Hematopoietic multipotent progenitor cell treated with erythropoietin and hydrocortisone succinate and interleukin-3 and kit ligand, for 4 days (in vitro differentiated cells): Measurements from ENCODE around the gene CCDC85A.

Experiments
- DNase-seq: peaks from one replicate; pipeline ENCODE4 v3.0.0-alpha.2; 2015

Gene CCDC85A

DNA sequence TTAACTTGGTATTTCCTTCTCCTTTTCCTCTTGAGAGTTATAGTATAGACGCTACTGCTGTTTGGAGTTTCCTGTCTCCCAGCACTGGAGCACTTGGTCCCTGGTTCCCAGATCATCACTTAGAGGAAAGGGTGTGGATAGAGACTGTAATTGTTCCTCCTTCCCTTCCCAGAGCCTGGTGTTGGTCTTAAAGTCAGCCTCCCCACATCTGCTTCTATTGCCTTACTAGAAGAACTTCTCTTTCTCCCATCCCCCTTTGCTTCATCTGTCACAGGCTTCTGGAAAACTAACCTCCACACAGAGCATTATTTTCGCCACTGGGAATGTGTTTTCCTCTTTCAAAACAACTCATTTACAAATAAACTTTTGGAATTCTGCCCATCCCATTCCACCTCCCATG, 131.0 kb downstream of the CCDC85A start:
- no peak for DNase-seq

GRCh38 chr2:56315376-56315775, 131.6 kb downstream of the CCDC85A start:
- no peak for DNase-seq

DNA sequence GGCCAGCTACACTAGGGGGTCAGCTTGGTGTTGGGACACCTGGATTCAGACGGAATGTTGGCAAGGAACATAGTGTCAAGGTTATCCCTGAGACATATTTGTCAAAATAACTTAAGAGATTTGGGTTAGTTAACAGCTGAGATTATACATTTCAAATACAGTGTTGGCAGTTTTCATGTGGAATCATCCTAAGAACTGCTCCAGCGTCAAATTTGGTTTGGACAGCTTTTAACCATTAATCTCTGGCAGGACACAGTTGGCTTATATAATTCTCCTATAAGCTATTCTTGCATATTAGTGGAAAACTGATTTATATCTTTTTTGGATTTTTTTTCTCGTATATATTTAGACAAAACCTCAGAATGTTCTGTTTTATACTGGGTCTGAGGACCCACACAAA, 132.2 kb downstream of the CCDC85A start:
- no peak for DNase-seq

- no peak for DNase-seq
Measured at GRCh38 chr2:56318147-56318546, 134.4 kb downstream of the CCDC85A start.

GRCh38 chr2:56325661-56326345, 142.0 kb downstream of the CCDC85A start:
- DNase-seq, result no peak

GRCh38 chr2:56326346-56326741, 142.6 kb downstream of the CCDC85A start:
- DNase-seq, result no peak

DNA sequence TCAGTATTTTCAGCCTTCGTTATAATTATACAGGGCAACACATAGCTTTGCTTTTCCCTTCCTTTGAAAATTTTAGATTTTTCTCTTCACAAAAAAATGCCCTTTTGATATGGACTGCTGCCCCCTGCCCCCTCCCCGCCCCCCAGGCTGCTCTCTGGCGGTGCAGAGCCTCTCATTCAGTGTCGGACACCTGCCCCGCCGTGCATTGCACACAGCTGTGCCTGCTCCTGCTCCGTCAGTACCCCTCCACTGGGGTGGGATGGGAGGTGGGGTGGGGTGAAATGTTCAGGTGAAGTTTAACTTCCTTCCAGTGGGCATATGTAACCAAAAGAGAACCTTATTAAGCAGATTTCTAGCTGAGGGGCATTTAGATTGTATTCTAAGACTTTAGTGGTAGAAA, 148.0 kb downstream of the CCDC85A start:
- no peak for DNase-seq

- DNase-seq, result no peak
Measured at GRCh38 chr2:56333812-56334485, 150.2 kb downstream of the CCDC85A start.

DNA sequence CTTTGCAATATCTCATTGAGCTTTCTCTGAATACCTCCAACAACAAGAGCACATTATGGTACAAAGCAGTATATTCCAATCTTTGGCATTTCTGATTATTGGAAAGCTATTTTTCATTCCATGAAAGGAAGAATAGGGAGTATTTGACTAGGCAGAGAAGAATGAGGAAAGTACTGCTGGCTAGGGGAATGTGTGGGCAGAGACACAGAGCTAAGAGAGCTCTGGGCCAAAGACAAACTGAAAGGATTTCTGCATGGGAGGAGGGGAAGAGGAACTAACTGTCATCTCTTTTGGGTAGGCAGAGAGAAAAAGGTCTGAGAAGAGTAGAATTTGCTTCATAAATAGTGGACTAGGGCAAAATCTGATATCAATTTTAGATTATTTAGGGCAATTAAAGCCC, 150.8 kb downstream of the CCDC85A start:
- DNase-seq, result no peak

DNA sequence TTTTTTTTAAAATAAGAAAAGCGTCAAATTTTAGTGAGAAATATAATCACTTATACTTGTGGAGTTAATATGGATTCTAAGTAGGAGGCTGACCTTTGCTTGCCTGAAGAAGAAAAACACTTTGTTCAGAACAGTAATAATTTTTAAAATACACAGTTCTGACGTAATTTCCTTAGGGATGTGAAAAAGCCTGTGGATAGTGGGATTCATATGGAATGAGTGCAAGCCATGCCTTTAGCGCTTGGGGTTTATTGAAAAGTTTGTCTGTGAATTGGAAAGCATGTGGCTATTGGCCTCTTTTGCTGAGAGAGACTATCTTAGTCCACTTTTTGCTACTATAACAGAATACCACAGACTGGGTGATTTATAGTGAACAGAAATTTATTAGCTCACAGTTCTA, 151.3 kb downstream of the CCDC85A start:
- no peak for DNase-seq

- DNase-seq, result no peak
Measured at GRCh38 chr2:56337342-56337741, 153.6 kb downstream of the CCDC85A start.

GRCh38 chr2:56338232-56338631, 154.4 kb downstream of the CCDC85A start:
- no peak for DNase-seq

- no peak for DNase-seq
Measured at GRCh38 chr2:56344771-56345170, 161.0 kb downstream of the CCDC85A start.

DNA sequence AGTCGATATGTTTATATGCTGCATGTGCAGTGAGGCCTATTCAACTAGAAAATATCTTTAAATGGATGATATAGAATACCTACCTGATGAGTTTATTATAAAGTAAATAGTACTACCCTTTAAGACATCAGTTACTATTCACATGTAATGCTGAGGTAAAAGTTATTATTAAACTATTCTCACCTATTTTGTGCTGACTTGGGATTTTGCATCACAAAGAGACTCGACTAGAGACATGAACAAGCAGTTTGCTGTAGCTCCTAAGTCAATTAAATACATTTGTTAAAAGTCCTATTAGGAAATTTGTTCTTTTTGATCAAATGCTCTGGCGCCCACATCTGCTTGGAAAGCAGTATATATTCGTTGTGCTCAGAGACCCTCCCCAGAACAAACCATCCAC, 164.1 kb downstream of the CCDC85A start:
- DNase-seq, result no peak

DNA sequence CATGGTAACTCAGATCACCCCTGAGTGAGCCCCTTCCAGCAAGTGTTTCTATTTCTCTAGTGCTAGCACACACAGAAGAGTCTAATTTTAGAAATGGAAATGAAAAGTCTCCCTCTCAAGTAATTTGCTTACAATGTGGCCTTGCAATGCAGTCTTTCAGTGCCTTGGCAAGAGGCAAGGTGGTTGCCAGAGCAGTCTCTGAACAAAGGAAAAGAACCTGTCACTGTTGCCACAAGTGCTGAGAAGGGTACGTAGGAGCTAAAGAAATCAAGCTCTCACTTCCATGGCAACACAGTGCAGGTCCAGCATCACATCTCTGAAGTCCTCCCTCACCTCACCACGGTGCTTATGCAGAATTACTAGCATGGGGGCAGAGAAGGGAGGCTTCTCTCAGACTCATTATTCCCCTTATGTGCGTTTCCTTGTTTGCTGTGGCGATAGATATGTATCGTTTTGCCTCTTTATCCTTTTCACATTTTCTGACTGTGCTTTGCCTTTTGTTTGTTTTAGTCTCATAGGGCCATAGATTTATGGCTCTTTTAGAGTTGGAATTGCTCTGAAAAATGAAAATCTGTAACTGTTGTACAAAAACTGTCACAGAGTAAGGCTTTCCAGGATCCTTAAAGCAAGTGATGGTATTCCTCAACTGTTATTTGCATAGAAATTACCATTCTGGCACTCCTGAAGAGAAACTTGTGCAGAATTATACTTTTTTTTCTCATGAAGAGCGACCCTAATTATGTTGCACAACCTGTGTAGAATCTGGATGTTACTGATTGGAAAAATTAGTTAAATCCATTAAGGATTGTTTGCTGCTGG, 164.8 kb downstream of the CCDC85A start:
- DNase-seq, result no peak

GRCh38 chr2:56357655-56358295, 174.0 kb downstream of the CCDC85A start:
- no peak for DNase-seq

GRCh38 chr2:56361844-56362243, 178.1 kb downstream of the CCDC85A start:
- no peak for DNase-seq

GRCh38 chr2:56364902-56365301, 181.1 kb downstream of the CCDC85A start:
- no peak for DNase-seq

DNA sequence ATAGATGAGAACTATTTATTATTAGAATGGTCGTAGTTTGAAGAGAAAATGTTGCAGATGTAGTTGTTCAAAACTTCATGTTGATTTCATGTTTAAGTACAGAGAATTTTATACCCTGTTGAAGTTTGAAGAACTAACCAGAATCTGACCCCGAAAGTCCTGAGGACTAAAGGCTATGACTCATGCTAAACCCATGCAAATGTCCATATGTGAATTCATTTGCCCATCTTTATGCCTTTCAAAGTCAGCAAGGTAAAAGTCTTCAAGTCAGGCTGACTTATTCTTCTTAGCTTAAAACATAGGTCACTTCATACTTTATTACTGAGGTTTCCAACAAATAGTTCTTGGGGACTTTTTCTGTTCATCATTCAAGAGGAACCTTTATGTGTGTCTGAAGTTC, 185.5 kb downstream of the CCDC85A start:
- DNase-seq, result no peak

DNA sequence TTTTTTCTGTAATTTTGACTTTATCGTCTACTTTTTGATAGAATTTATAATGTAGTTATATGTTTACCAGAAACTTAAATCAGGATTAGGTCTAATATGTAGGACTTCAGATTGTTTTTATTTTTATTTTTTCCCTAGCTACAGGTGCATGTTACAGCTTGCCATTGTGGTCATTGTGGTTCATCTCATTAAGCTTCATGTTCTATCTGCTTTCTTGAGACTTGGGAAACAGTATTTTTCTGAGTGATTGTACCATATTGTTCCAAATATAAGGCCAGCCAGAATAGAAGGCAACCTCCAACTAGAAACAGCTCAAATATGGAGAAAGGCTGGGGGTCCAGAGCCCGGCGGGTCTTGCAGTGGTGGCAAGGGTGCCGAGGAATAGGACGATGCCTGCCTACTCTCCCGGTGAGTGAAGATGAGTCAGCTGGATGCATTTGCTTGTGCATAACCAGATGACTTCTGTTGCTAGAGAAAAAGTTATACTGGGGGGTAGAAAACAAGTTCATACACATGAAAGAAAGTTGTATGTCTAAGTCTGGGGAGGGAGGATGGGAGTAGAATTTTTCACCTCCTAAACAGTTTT, 188.4 kb downstream of the CCDC85A start:
- DNase-seq, result no peak

GRCh38 chr2:56375251-56375650, 191.5 kb downstream of the CCDC85A start:
- DNase-seq, result no peak

DNA sequence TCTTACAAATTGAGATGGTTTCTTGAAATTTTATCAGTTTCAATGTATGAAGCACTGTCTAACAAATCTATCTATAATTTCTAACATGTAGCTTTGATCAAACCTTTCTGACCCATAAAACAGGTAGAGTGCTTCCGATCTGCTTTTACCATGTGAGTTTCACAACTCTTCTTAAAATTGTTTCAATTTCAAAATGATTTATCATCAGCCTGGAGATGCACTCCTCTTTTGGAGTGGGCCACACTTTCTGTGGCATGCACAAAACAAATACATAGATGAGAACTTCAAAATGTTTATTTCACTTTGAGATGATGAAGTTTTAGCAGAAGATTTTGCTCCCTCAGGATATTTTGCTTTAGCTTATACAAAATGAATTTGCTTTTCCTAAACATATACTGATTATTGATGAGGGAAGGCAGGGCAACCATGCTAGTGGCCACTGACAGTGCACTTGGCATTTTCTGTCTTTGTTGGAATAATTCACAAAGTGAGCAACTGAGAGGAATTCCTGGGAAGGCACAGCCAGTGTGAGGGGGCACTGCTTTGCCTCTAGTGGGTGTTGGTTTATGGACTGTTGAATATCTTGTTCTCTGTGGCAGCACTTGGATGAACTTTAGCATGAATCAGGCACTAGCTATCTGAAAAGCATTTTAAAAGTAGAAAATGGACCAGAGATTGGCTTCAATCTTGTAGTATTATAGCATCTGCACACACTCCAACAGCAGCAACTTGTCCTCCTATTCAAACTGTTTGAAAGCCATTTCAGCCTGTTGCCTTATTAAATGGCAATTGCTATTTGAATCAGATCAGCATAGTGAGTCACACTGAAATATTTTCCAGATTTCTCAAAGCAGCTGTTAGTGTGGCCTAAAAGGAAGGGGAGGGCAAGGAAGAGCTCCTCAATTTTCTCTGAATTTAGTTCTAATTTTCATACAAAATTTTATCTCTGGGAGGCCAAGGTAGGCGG, 193.2 kb downstream of the CCDC85A start:
- DNase-seq, result no peak
